Activated CD8-positive, alpha-beta memory T cell treated with anti-CD3 and anti-CD28 coated beads, Interleukin-2, amount 10 ng/mL, durations not matched to agents 7 days and 5 days (primary cell): Measurements from ENCODE around the gene ARMC7. TPM values are rescaled to one million over a fixed set of nuclear protein-coding genes. Genes with fewer than 3 reads are reported as not detected.
A peak's percentile ranks its signal among the peaks of the same experiment; 100 is the strongest.
"Not testable (repeated sequence)": the region's sequence is repeated elsewhere in the genome, so short reads cannot be mapped to it uniquely, and the experiment has no call there.

Experiments
- ATAC-seq: fragments of 150-1000 bp; cut with Tn5 transposase; one replicate; pipeline ENCODE4 v1.10.0; 2021; ENCODE audit warnings: moderate library complexity
- CTCF ChIA-PET: fragments of 350-600 bp; sonication (Branson Sonifier 250); formaldehyde crosslinking; loops from one replicate; lab custom pipeline; 2021; ENCODE audit warnings: antibody characterized with exemption; lab: Charles Lee
- DNase-seq: peaks from one replicate; pipeline ENCODE4 v3.0.0-alpha.2; 2020
- H3K27ac Mint-ChIP-seq: one replicate; pipeline ENCODE4 v1.8.0; 2021; ENCODE audit warnings: mild to moderate bottlenecking, mixed read lengths
- H3K27me3 Mint-ChIP-seq: one replicate; pipeline ENCODE4 v1.8.0; 2021; ENCODE audit warnings: mixed read lengths
- H3K36me3 Mint-ChIP-seq: one replicate; pipeline ENCODE4 v1.8.0; 2021; ENCODE audit warnings: mild to moderate bottlenecking, mixed read lengths
- H3K4me1 Mint-ChIP-seq: one replicate; pipeline ENCODE4 v1.8.0; 2021; ENCODE audit warnings: mixed read lengths
- H3K4me3 Mint-ChIP-seq: one replicate; pipeline ENCODE4 v1.8.0; 2021; ENCODE audit warnings: mild to moderate bottlenecking, moderate library complexity, mixed read lengths
- H3K9me3 Mint-ChIP-seq: one replicate; pipeline ENCODE4 v1.8.0; 2022; ENCODE audit warnings: low read depth, mixed read lengths
- total RNA-seq, 2 experiments: library from RNA; stranded (reverse); gene quantifications; one replicate each; pipeline ENCODE4 v1.2.3, GENCODE V29; 2021

ARMC7 gene
- total RNA-seq, 2 experiments from 2014 or later, result 13.5 to 14.5 TPM

DNA sequence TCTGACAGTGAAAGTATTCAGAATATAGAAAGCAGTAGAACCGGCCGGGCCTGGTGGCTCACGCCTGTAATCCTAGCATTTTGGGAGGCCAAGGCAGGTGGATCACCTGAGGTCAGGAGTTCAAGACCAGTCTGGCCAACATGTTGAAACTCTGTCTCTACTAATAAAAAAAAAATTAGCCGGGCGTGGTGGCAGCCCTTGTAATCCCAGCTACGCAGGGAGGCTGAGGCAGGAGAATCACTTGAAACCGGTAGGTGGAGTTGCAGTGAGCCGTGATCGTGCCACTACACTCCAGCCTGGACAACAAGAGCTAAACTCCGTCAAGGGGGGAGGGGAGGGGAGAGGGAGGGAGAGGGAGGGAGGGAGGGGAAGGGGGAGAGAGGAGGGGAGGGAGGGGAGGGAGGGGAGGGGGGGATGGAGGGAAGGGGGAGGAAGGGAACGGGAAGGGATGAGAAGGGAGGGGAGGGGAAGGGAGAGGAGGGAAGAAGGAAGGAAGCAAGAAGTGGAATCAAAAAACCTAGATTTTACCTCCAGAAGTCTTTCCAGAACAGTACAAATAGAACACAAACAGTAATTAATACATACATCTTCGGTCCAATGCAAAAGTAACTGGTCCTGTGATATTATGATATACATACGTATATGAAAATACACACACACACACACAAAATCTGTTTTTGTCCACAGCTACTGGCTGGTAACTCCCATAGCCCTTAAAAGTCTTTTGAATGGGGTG lies 32.6 kb downstream of the ARMC7 start:
- Mint-ChIP-seq H3K4me3 (no peak overlapping the region), H3K27ac (no peak overlapping the region), H3K27me3 (no peaks in the 10 kb centered on the region), H3K9me3 (no peaks in the 10 kb centered on the region), H3K36me3 (peaks cover 60% of the 10 kb centered on the region), H3K4me1 (peaks cover 27% of the 10 kb centered on the region)
- no peak for DNase-seq
- CTCF ChIA-PET, result interaction anchor here (0.5 to 4.1 kb wide), 3 partner anchors 12 to 148 kb away, joined by 4 to 11 read pairs (median 4); partner anchors contain the start of gene NT5C
- no peak for ATAC-seq

DNA sequence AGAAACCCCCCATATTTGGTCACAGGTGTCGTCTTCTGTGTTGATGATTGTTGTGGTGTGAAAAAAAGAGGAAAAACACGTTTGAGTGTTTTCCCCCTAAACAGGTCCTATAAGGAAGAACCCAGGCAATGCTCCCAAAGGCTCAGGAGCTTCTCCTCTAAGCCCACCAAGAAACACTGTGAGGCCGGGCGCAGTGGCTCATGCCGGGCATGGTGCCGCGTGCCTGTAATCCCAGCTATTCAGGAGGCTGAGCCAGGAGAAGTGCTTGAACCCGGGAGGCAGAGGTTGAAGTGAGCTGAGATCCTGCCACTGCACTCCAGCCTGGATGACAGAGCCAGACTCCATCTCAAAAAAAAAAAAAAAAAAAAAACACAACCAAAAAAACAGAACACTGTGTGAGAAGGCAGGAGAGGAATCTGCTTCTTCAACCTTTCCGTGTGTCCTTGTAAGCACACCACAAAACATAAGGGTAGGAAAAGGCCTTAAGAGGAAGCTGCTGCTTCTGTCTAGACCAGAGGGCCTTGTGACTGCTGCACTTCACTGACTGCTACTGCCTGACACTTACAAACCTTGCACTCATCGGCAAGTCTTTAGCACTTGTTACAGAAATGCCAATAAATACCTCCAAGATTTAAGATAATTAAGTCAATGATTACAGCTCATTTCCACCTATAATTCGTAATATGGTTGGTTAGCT lies 35.2 kb downstream of the ARMC7 start:
- peak overlapping the region; percentile 61 for H3K27ac Mint-ChIP-seq
- no peak overlapping the region for H3K4me3 Mint-ChIP-seq
- peaks cover 68% of the 10 kb centered on the region for H3K36me3 Mint-ChIP-seq
- ATAC-seq (no peak), DNase-seq (no peak)
- H3K9me3 Mint-ChIP-seq, result no peaks in the 10 kb centered on the region
- H3K27me3 Mint-ChIP-seq, result no peaks in the 10 kb centered on the region
- CTCF ChIA-PET, result interaction anchor here (0.7 to 2.6 kb wide), 10 partner anchors 9 to 183 kb away, joined by 3 to 15 read pairs (median 3); partner anchors contain the start of genes ARMC7, JPT1 and NT5C
- peaks cover 40% of the 10 kb centered on the region for H3K4me1 Mint-ChIP-seq

DNA sequence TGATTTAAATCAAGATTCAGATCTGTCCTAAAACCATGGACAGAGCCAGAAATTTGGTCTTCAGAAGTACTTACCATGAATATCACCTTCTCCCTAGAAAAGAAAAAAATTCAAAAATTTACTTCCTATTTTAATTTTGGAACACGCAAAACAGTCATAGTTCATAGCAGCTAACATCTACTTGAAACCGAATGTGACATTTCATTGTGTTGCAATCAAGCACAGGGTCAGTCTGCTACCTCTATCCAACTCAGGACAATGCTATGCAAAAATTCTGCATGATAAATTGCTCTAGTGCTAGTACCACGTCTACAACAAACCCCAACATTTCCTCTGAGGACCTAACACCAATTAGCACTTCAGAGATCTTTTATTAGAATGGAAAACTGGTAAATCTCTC lies 36.8 kb downstream of the ARMC7 start:
- Mint-ChIP-seq H3K9me3 (no peaks in the 10 kb centered on the region), H3K27me3 (no peaks in the 10 kb centered on the region), H3K4me1 (peaks cover 31% of the 10 kb centered on the region), H3K36me3 (peaks cover 55% of the 10 kb centered on the region), H3K4me3 (no peak overlapping the region), H3K27ac (no peak overlapping the region)
- DNase-seq (no peak), ATAC-seq (no peak)
- CTCF ChIA-PET, result interaction anchor here (2.3 kb wide), 1 partner anchor 15 kb away, joined by 15 read pairs; the partner anchor contains the start of gene NT5C

DNA sequence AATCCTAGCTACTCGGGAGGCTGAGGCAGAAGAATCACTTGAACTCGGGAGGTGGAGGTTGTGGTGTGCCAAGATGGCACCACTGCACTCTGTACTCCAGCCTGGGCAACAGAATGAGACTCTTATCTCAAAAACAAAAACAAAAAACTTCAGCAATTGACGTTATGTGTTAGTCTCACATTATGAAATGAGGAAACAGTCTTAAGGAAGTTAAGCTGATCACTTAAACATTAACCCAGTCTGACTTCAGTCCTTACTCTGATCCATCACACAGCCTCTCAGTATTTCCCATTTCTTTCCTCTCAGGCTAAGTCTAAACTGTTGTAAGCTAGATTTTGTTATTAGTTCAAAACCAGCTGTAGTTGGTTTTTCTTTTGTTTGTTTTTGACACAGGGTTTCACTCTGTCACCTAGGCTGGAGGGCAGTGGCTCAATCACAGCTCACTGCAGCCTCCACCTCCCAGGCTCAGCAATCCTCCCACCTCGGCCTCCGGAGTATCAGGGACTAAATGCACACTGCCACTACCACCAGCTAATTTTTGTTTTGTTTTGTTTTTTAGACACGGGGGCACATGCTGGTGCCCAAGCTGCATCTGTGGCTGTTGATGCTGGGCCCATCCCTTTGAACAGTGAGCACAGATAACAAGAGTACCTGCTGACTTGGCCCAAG lies 38.2 kb downstream of the ARMC7 start:
- DNase-seq (no peak), ATAC-seq (no peak)
- Mint-ChIP-seq H3K4me1 (peaks cover 39% of the 10 kb centered on the region), H3K27me3 (no peaks in the 10 kb centered on the region), H3K9me3 (no peaks in the 10 kb centered on the region), H3K36me3 (peaks cover 60% of the 10 kb centered on the region), H3K27ac (peak overlapping the region; percentile 48), H3K4me3 (no peak overlapping the region)
- CTCF ChIA-PET, result interaction anchor here (0.5 to 2.3 kb wide), 6 partner anchors 10 to 136 kb away, joined by 3 to 12 read pairs (median 4); partner anchors contain the start of gene NT5C

DNA sequence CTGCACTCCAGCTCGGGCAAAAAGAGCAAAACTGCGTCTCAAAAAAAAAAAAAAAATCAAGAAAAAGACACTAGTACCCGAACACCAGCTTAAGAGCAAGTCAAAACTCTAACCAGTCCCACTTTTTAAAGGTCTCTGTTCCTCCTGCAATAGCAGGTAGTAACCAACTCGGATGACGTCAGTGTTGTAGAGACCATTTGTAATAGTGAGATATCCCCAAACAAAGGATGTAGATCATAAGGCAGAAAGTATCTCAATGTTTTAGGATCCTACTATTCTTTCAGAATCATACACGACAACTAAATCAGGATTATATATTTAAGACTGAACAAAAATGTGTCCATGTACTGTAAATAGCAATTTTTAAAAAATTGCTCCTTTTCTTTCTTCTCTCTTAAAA lies 42.2 kb downstream of the ARMC7 start:
- Mint-ChIP-seq H3K4me1 (peaks cover 51% of the 10 kb centered on the region), H3K36me3 (peaks cover 35% of the 10 kb centered on the region), H3K9me3 (no peaks in the 10 kb centered on the region), H3K27ac (peak overlapping the region; percentile 90), H3K4me3 (peak overlapping the region; percentile 98), H3K27me3 (no peaks in the 10 kb centered on the region)
- CTCF ChIA-PET, result interaction anchor here (0.7 to 1.7 kb wide), 3 partner anchors 20 to 38 kb away, joined by 3 to 6 read pairs (median 4); partner anchors contain the start of gene NT5C
- ATAC-seq (no peak), DNase-seq (no peak)

DNA sequence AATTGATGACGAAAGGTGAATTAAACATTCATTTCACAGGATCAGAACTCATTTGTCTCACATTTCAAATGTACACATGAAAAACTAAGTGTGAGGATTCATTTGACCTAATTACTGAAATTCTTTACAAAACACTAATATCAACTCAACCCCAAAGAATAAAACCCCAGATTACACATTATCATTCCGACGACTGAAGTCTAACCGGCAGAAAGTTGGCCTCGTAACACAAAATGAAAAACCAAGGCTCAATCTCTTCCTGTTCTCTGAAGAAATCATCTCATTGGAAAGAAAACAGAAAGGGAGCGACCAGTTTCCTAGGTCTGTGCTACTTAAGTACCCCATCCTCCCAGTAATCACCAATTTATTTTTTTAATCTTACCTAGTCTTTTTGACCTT lies 42.8 kb downstream of the ARMC7 start:
- DNase-seq (no peak), ATAC-seq (no peak)
- Mint-ChIP-seq H3K27me3 (no peaks in the 10 kb centered on the region), H3K36me3 (peaks cover 31% of the 10 kb centered on the region), H3K27ac (peak overlapping the region; percentile 90), H3K9me3 (no peaks in the 10 kb centered on the region), H3K4me1 (peaks cover 46% of the 10 kb centered on the region), H3K4me3 (peak overlapping the region; percentile 98)
- CTCF ChIA-PET, result interaction anchor here (1.0 kb wide), 1 partner anchor 39 kb away, joined by 4 read pairs; no protein-coding TSS in a partner anchor

DNA sequence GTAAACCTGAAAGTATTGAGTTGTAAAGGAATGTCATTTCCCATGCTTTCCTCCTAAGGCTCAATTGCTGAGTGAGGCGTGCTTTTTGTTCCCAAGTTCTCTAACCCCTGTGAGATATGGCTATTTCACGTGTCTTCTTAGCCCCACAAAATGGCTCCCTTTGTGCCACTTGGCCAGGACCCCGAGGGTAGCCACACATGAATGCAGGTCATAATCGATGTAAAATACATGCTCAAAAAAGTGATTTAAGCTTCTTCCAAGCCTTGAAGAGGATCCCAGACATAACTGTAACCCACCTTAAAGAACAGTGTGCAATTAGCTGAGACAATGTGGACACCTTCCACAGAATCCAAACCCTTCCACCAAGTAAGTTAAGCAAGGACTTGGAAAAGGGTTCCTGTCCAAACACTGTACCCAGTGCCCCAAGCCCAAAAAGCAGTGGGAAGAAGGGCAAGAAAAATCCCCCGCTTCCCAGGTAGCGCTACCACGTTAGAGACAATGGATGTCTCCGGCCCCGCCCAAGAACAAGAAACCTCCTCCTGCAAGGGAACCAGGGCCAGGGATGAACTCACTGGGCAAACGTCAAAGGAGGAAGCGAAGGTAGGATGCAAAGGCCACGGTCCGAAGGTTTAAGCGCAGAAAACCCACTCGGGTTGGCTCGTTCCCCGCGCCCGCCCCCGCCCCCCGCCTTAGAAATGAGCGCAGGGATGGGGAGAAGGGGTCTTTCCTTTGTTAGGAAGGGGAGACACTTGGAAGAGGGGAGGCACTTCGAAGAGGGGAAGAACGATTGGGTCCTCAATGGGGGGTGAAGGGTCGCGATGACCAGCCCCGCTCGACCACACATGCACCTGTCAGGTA lies 43.4 kb downstream of the ARMC7 start:
- H3K36me3 Mint-ChIP-seq, result peaks cover 29% of the 10 kb centered on the region
- peak; percentile 62 for DNase-seq

DNA sequence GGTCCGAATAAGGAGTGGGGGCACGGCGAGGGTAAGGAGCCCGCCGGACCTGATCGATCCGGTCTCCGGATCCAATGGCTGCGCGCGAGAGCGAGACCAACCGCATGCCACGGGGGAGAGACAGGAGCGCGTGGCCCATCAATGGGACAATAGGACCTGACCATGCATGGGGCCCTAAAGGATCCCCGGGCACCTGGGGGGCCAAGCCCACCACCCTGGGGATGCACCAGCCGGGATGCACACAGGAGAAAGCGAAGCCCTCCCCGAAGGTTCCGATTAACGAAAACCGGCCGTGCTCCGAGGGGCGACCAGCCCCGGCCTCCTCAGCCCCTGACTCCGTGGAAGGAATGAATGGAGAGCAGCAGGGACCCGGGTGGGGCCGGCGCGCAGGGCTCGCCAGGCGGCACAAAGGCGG lies 44.0 kb downstream of the ARMC7 start:
- no peaks in the 10 kb centered on the region for H3K27me3 Mint-ChIP-seq
- peak overlapping the region; percentile 98 for H3K4me3 Mint-ChIP-seq
- ATAC-seq (peak; percentile 16), DNase-seq (peak; percentile 71)
- peak overlapping the region; percentile 90 for H3K27ac Mint-ChIP-seq
- CTCF ChIA-PET, result interaction anchor here (0.5 to 2.6 kb wide), 5 partner anchors 9 to 48 kb away, joined by 3 to 14 read pairs (median 8); no protein-coding TSS in a partner anchor
- H3K36me3 Mint-ChIP-seq, result peaks cover 26% of the 10 kb centered on the region
- peaks cover 38% of the 10 kb centered on the region for H3K4me1 Mint-ChIP-seq
- H3K9me3 Mint-ChIP-seq, result no peaks in the 10 kb centered on the region

More for the DNA sequence above, 43.4 kb downstream of the ARMC7 start:
- H3K27ac Mint-ChIP-seq, result peak overlapping the region; percentile 90
- no peaks in the 10 kb centered on the region for H3K9me3 Mint-ChIP-seq
- peak overlapping the region; percentile 98 for H3K4me3 Mint-ChIP-seq
- H3K27me3 Mint-ChIP-seq, result no peaks in the 10 kb centered on the region
- peaks cover 44% of the 10 kb centered on the region for H3K4me1 Mint-ChIP-seq
- no peak for ATAC-seq
- CTCF ChIA-PET, result interaction anchor here (1.0 kb wide), 1 partner anchor 39 kb away, joined by 4 read pairs; no protein-coding TSS in a partner anchor

DNA sequence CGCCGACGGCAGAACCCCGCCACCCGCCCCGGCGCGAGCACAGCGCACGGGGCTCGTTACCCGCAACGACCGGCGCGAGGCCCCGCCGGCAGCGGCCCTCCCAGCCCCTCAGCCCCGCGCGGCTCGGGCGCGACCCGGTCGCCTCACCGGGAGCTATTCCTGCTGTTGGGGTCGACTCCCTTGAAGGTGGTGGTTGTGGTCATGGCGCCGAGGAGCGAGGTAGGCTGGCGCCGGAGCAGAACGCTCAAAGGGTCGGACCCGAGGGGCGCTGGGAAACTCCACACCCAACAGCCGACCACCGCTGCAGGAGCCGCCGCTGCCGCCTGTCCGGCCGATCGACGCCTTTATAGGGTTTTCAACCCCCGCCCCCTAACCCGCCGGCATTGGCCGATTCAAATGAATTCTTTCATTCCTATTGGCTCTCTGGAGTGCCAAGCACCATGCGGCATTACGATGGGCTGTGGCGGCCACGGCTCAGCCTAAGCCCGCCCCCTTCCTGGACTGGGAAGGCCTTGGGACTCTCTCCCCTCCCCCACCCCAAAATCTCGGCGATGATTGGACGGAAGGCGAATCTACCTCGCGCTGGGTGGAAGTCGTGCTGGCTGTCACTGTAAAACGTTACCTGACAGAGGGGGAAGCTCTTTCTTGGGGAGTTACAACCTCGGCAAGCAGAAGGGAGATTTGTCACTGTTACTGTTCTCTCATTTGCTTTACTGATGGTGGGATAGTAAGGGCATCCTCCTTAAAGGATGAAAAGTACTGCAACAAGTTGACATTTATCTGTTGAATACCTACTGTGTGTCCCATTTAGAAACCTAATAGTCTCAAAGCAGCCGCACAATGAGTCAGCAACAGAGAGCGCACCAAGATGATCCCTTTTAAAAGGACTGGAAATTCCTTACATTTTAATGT lies 44.7 kb downstream of the ARMC7 start, which contains the start of gene JPT1:
JPT1 (minus strand) TSS at position 318 of the 912 bp plus-strand sequence; CDS start at position 203, 115 bp downstream.
- Mint-ChIP-seq H3K4me3 (peak within 1 kb of the TSS; percentile 98), H3K27me3 (no peaks in the 10 kb centered on the region), H3K9me3 (no peaks in the 10 kb centered on the region), H3K4me1 (peaks cover 36% of the 10 kb centered on the region), H3K36me3 (peaks cover 26% of the 10 kb centered on the region), H3K27ac (peak within 1 kb of the TSS; percentile 90)
- CTCF ChIA-PET, result interaction anchor here (0.5 to 2.6 kb wide), 7 partner anchors 9 to 47 kb away, joined by 3 to 14 read pairs (median 6); no protein-coding TSS in a partner anchor
- ATAC-seq (peak; percentile 96), DNase-seq (peak; percentile 100)

DNA sequence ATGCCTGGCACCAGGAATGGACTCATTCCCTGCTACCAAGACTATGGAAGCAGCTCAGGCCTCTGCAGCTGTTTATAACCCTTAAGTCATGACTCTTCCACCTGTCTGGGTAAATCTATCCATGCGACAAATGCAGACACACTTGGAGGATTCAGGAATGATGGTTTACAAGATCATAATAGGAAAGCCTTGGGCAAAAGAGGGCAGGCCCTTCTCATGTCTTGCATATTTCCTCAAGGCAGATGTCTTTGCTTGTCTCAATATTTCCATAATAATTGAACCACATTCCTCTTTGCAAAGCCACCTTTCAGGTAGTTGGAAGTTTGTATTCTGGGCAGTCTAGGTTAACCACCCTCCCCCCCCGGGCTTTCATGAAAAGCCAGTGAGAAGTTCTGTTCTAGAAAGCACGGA lies 45.4 kb downstream of the ARMC7 start:
- H3K4me3 Mint-ChIP-seq, result peak overlapping the region; percentile 98
- CTCF ChIA-PET, result interaction anchor here (1.0 to 2.6 kb wide), 5 partner anchors 16 to 47 kb away, joined by 3 to 14 read pairs (median 8); no protein-coding TSS in a partner anchor
- H3K27ac Mint-ChIP-seq, result peak overlapping the region; percentile 88

DNA sequence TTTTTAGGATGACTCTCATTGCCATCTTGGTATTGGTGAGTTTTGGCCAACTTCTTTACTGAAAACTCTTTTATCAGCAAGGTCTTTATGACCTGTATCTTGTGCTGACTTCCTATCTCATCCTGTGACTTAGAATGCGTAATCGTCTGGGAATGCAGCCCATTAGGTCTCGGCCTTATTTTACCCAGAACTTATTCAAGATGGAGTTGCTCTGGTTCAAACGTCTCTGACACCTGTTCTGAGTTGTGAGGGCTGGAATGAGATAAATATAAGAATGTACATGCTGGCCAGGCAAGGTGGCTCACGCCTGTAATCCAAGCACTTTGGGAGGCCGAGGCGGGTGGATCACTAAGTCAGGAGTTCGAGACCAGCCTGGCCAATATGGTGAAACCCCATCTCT lies 48.7 kb downstream of the ARMC7 start:
- H3K4me3 Mint-ChIP-seq, H3K9me3 Mint-ChIP-seq, ATAC-seq, H3K27ac Mint-ChIP-seq, DNase-seq, H3K27me3 Mint-ChIP-seq: not testable (repeated sequence)
- Mint-ChIP-seq H3K36me3 (peaks cover 14% of the 10 kb centered on the region), H3K4me1 (peaks cover 12% of the 10 kb centered on the region)
- CTCF ChIA-PET, result interaction anchor here (0.7 to 1.2 kb wide), 2 partner anchors 8 to 11 kb away, joined by 4 to 8 read pairs; no protein-coding TSS in a partner anchor

More for the DNA sequence above, 45.4 kb downstream of the ARMC7 start:
- Mint-ChIP-seq H3K9me3 (no peaks in the 10 kb centered on the region), H3K36me3 (peaks cover 24% of the 10 kb centered on the region), H3K27me3 (no peaks in the 10 kb centered on the region), H3K4me1 (peaks cover 31% of the 10 kb centered on the region)
- no peak for DNase-seq
- no peak for ATAC-seq
